Fibroblast of mammary gland (primary cell): Measurements from ENCODE around the gene NANOS2.
"Not testable (repeated sequence)": the region's sequence is repeated elsewhere in the genome, so short reads cannot be mapped to it uniquely, and the experiment has no call there.

Source experiments
- DNase-seq: peaks from one replicate; pipeline ENCODE4 v3.0.0-alpha.2; 2010; ENCODE audit warnings: low read depth
- H3K4me3 ChIP-seq: 2 replicates; pipeline ENCODE4 v1.5.1; 2011; ENCODE audit warnings: low read depth, mild to moderate bottlenecking, low read length, moderate library complexity; ENCODE audit not compliant: control insufficient read depth
- TF ChIP-seq, protein P1 (sequence below): conservative IDR thresholded peaks from 2 replicates; pipeline ENCODE4 v1.5.1; 2011; ENCODE audit warnings: low read depth, low read length, inconsistent platforms; ENCODE audit not compliant: control insufficient read depth, insufficient read depth

Gene NANOS2

DNA sequence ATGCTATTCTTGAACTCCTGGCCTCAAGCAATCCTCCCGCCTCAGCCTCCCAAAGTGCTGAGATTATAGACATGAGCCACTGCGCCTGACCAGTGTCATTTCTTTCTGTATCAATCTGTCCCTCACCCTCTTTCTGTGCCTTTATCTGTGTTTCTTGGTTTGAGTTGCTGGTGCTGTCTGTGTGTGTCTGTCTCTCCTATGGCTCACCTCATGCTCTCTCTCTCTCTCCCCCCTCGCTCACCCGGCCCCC, 38.5 kb downstream of the NANOS2 start:
- H3K4me3 ChIP-seq = no peak overlapping the region
- DNase-seq = no peak
- TF ChIP-seq, protein P1, sequence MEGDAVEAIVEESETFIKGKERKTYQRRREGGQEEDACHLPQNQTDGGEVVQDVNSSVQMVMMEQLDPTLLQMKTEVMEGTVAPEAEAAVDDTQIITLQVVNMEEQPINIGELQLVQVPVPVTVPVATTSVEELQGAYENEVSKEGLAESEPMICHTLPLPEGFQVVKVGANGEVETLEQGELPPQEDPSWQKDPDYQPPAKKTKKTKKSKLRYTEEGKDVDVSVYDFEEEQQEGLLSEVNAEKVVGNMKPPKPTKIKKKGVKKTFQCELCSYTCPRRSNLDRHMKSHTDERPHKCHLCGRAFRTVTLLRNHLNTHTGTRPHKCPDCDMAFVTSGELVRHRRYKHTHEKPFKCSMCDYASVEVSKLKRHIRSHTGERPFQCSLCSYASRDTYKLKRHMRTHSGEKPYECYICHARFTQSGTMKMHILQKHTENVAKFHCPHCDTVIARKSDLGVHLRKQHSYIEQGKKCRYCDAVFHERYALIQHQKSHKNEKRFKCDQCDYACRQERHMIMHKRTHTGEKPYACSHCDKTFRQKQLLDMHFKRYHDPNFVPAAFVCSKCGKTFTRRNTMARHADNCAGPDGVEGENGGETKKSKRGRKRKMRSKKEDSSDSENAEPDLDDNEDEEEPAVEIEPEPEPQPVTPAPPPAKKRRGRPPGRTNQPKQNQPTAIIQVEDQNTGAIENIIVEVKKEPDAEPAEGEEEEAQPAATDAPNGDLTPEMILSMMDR = no peak

DNA sequence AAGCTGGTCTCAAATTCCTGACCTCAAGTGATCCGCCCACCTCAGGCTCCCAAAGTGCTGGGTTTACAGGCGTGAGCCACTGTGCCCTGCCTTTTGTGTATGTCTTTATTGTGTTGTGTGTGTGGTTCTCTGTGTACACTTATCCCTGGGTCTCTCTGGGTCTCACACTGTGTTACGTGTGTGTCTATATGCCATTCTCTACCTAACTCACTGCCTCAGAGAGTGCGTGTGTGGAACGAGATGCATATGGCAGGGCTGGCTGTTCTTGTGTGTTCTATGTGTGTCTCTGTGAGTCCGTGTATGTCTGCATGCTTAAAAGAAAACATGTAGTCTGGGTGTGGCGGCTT, 40.0 kb downstream of the NANOS2 start:
- no peak overlapping the region for H3K4me3 ChIP-seq
- TF ChIP-seq, protein P1 = no peak
- DNase-seq = no peak

- no peak for DNase-seq
- TF ChIP-seq, protein P1 = no peak
- no peak overlapping the region for H3K4me3 ChIP-seq
These were observed 41.3 kb downstream of the NANOS2 start for GRCh38 chr19:45873219-45873772.

- TF ChIP-seq, protein P1 = no peak
- DNase-seq = no peak
- H3K4me3 ChIP-seq = no peak overlapping the region
These were observed 42.3 kb downstream of the NANOS2 start for GRCh38 chr19:45872095-45872919.

DNA sequence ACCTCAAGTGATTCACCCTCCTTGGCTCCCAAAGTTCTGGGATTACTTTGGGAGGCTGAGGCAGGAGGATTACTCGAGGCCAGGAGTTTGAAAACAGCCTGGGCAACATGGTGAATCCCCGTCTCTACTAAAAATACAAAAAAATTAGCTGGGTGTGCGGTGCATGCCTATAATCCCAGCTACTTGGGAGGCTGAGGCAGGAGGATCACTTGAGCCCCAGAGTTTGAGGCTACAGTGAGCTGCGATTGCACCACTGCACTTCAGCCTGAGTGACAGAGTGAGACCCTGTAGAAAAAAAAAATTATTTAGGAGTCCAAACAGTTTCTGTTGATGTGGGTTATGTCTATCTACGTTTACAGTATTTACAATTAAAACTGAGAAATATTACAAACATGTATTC, 43.8 kb downstream of the NANOS2 start:
- DNase-seq = no peak
- H3K4me3 ChIP-seq = no peak overlapping the region
- TF ChIP-seq, protein P1 = no peak

GRCh38 chr19:45867241-45867640, 47.3 kb downstream of the NANOS2 start:
- DNase-seq, H3K4me3 ChIP-seq: not testable (repeated sequence)

- TF ChIP-seq, protein P1 = no peak
- H3K4me3 ChIP-seq = no peak overlapping the region
- no peak for DNase-seq
These were observed 48.0 kb downstream of the NANOS2 start for GRCh38 chr19:45866400-45867176.
